ENCODE data around the gene ABCC1. TPM values are rescaled to one million over a fixed set of nuclear protein-coding genes. Genes with fewer than 3 reads are reported as not detected.
"Not testable (repeated sequence)": the region's sequence is repeated elsewhere in the genome, so short reads cannot be mapped to it uniquely, and the experiment has no call there.

The ABCC1 gene
- total RNA-seq, 4 donors from 2014 or later, result 17.3 to 105 (median 28.3) TPM

- no peaks in the 10 kb centered on the region for H3K27me3 ChIP-seq
- no peak for TF ChIP-seq CTCF (IDR thresholded peaks at IDR 0.05)
- no peak for DNase-seq
- peaks cover 0 to 33% (median 0%) of the 10 kb centered on the region in 3 donors for H3K36me3 ChIP-seq
- no peak overlapping the region for H3K4me3 ChIP-seq
- no peaks in the 10 kb centered on the region for H3K9me3 ChIP-seq
- H3K4me1 ChIP-seq, result peaks cover 0 to 22% (median 0%) of the 10 kb centered on the region in 4 donors
- H3K27ac ChIP-seq, result no peak overlapping the region
Observed at GRCh38 chr16:16099320-16099719, 149.9 kb downstream of the ABCC1 start.

- H3K4me1 ChIP-seq, result peaks cover 0 to 20% (median 0%) of the 10 kb centered on the region in 4 donors
- H3K9me3 ChIP-seq, result no peaks in the 10 kb centered on the region
Observed at GRCh38 chr16:16100631-16101030, 151.2 kb downstream of the ABCC1 start.

GRCh38 chr16:16101585-16101984 is 152.2 kb downstream of the ABCC1 start:
- TF ChIP-seq CTCF (IDR thresholded peaks at IDR 0.05) (no peak), POLR2A (IDR thresholded peaks at IDR 0.05) (no peak)
- Histone ChIP-seq H3K9me3 (no peaks in the 10 kb centered on the region), H3K4me3 (no peak overlapping the region), H3K27ac (no peak overlapping the region), H3K27me3 (no peaks in the 10 kb centered on the region), H3K36me3 (peaks cover 0 to 46% (median 0%) of the 10 kb centered on the region in 3 donors), H3K4me1 (peaks cover 0 to 10% (median 0%) of the 10 kb centered on the region in 4 donors)
- DNase-seq, result no peak

More at GRCh38 chr16:16100631-16101030, 151.2 kb downstream of the ABCC1 start:
- H3K27ac ChIP-seq, result no peak overlapping the region
- DNase-seq, result peak in 1 of 3 donors; percentile 25
- H3K36me3 ChIP-seq, result peaks cover 0 to 45% (median 0%) of the 10 kb centered on the region in 3 donors
- no peak for TF ChIP-seq POLR2A (IDR thresholded peaks at IDR 0.05)
- no peak for TF ChIP-seq CTCF (IDR thresholded peaks at IDR 0.05)
- H3K4me3 ChIP-seq, result no peak overlapping the region
- H3K27me3 ChIP-seq, result no peaks in the 10 kb centered on the region

GRCh38 chr16:16102738-16103137 is 153.3 kb downstream of the ABCC1 start:
- Histone ChIP-seq H3K9me3 (no peaks in the 10 kb centered on the region), H3K4me1 (no peaks in the 10 kb centered on the region), H3K27ac (no peak overlapping the region), H3K36me3 (peaks cover 0 to 51% (median 0%) of the 10 kb centered on the region in 3 donors), H3K27me3 (no peaks in the 10 kb centered on the region), H3K4me3 (no peak overlapping the region)
- no peak for TF ChIP-seq CTCF (IDR thresholded peaks at IDR 0.05)
- TF ChIP-seq POLR2A (IDR thresholded peaks at IDR 0.05), result no peak
- DNase-seq, result no peak

- not testable (repeated sequence) for H3K4me1 ChIP-seq, H3K9me3 ChIP-seq, H3K27me3 ChIP-seq, DNase-seq, H3K4me3 ChIP-seq
- Histone ChIP-seq H3K36me3 (peaks cover 0 to 40% (median 0%) of the 10 kb centered on the region in 3 donors), H3K27ac (peak overlapping the region in 1 of 4 donors; percentile 17)
Observed at GRCh38 chr16:16104132-16104803, 154.9 kb downstream of the ABCC1 start.

- H3K4me1 ChIP-seq, H3K27me3 ChIP-seq, H3K4me3 ChIP-seq, DNase-seq, H3K9me3 ChIP-seq: not testable (repeated sequence)
- Histone ChIP-seq H3K36me3 (peaks cover 0 to 40% (median 0%) of the 10 kb centered on the region in 3 donors), H3K27ac (peak overlapping the region in 1 of 4 donors; percentile 17)
Observed at GRCh38 chr16:16104804-16105141, 155.4 kb downstream of the ABCC1 start.

- Histone ChIP-seq H3K36me3 (peaks cover 0 to 44% (median 0%) of the 10 kb centered on the region in 3 donors), H3K27ac (no peak overlapping the region), H3K4me3 (no peak overlapping the region), H3K27me3 (no peaks in the 10 kb centered on the region), H3K4me1 (no peaks in the 10 kb centered on the region), H3K9me3 (no peaks in the 10 kb centered on the region)
- peak in 1 of 3 donors; percentile 18 for DNase-seq
- TF ChIP-seq CTCF (IDR thresholded peaks at IDR 0.05) (no peak), POLR2A (IDR thresholded peaks at IDR 0.05) (no peak)
Observed at GRCh38 chr16:16105646-16106045, 156.2 kb downstream of the ABCC1 start.

All from Peyer's patch (tissue), 4 donors.